IPS-NIHi11 (cell line): Measurements from ENCODE around the gene NACC2.

Source experiments
- DNase-seq: peaks from one replicate; pipeline ENCODE4 v3.0.0; 2012; ENCODE audit warnings: mixed read lengths, low spot score

The NACC2 gene

GRCh38 chr9:136011376-136011702 is 83.8 kb downstream of the NACC2 start:
- DNase-seq, result no peak

- peak; percentile 71 for DNase-seq
These were observed 84.3 kb downstream of the NACC2 start for GRCh38 chr9:136010615-136011361.

GRCh38 chr9:136010176-136010575 is 84.9 kb downstream of the NACC2 start:
- no peak for DNase-seq

- DNase-seq, result no peak
These were observed 85.6 kb downstream of the NACC2 start for GRCh38 chr9:136009516-136009915.

DNA sequence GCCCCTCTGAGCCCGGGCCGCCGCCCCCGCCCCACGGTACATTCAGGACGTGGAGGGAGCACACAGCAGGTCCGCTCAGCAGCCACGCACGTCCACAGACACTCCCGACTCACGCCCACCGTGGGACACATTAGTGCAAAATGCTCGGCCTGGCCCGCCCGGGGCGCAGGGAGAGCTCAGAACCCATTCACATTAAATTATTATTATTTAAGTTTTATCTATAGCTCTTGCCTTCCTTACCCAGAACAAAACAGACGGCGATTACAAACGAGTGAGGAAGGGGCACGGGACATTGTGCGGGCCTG is 86.4 kb downstream of the NACC2 start:
- no peak for DNase-seq

DNA sequence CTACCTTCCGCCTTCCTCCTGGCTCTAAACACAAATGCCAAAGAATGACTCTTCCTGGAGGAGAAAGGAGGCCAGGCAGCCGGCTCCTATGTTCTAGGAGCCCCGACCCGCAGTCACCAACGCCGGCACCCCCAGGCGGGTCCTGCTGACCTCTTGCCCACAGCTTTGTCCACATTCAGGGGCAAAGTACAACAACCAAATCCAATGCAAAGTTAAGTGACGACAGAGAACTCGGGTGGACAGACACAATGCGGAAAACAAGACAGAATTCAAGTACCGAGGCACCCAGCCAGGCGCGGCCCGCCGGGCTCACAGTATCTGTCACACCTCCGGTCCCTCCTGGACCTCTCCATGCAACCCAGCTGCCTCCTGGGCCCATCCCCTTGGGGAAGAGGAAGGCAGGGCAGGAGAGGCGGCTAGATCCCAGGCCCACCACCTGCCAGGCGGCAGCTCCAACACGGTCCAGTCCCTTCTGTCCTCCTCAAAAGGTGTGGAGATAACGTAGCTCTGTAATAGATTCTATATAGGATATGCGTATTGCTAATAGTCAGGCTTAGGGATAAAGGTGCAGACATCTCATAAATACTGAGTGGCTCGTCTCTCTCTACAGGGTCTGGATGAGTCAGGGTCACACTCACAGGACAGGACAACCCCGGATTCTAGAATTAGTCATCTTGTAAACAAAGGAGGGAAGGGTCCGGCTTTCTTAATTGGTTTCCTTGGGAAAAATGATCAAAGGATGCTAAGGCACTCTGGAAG is 87.0 kb downstream of the NACC2 start:
- DNase-seq, result no peak

- no peak for DNase-seq
These were observed 87.7 kb downstream of the NACC2 start for GRCh38 chr9:136007276-136007933.

- DNase-seq, result no peak
These were observed 88.9 kb downstream of the NACC2 start for GRCh38 chr9:136006169-136006568.

DNA sequence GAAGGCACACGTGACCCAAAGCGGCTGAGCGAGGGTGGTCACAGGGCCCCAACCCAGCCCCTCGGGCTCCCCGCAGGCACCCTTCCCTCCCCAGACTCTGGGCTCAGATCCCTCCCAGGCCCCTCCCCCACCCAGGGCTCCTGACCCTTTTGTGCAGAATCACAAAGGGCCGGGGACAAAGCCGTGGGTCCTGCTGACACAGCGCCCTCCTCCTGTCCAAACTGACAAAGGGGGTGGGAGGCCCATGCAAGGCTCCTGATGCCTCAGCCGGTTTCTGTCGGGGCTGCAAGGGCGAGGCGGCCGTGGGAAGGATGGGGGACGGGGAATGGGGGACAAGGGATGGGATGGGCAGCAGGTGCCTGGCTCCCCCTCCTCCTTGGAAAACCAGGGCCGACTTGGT is 90.4 kb downstream of the NACC2 start:
- DNase-seq, result peak; percentile 80

DNA sequence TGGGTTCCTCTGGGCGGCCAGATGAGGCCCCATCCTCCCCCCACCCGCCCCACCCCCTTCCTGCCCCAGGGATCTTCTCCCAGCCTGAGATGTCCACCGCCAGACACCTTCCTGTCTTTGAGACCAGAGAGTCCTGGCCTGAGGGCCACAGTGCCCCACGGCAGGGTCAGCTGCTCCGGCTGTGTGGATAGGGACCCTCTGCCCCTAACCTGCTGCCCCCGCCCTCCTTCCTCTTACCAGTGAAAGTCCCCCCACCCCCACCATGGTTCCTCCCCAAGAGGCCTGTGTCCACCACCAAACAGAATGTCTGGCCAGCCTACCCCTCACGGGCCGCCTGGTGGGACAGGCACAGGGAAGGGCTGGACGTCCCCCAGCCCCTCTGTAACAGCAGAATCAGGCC is 90.9 kb downstream of the NACC2 start:
- no peak for DNase-seq

- DNase-seq, result no peak
These were observed 91.5 kb downstream of the NACC2 start for GRCh38 chr9:136003411-136004218.

GRCh38 chr9:136002881-136003280 is 92.2 kb downstream of the NACC2 start:
- no peak for DNase-seq

GRCh38 chr9:136002215-136002614 is 92.9 kb downstream of the NACC2 start:
- no peak for DNase-seq

- DNase-seq, result no peak
These were observed 93.9 kb downstream of the NACC2 start for GRCh38 chr9:136001231-136001630.

GRCh38 chr9:135998410-135999071 is 96.5 kb downstream of the NACC2 start:
- no peak for DNase-seq

GRCh38 chr9:135998016-135998380 is 97.1 kb downstream of the NACC2 start:
- DNase-seq, result no peak

GRCh38 chr9:135997090-135998015 is 97.7 kb downstream of the NACC2 start:
- no peak for DNase-seq

DNA sequence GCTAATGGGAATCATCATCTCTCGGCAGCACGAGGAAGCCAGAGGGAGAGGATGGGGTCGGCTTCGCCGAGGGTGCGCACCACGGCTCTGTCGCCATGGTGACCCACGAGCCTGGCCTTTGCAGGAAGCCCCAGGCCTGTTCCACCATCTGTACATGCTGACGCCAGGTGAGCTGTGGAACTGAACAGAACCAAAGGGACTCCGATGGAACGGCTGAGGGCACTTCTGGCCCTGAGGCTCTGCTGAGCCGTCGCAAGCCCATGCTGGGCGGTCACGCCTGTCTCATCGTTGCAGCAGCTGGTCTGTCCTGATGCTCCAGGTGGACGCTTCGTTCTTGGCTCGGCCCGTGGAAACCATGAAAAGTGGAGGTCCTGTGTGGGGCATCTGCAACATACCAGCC is 99.3 kb downstream of the NACC2 start:
- no peak for DNase-seq

DNA sequence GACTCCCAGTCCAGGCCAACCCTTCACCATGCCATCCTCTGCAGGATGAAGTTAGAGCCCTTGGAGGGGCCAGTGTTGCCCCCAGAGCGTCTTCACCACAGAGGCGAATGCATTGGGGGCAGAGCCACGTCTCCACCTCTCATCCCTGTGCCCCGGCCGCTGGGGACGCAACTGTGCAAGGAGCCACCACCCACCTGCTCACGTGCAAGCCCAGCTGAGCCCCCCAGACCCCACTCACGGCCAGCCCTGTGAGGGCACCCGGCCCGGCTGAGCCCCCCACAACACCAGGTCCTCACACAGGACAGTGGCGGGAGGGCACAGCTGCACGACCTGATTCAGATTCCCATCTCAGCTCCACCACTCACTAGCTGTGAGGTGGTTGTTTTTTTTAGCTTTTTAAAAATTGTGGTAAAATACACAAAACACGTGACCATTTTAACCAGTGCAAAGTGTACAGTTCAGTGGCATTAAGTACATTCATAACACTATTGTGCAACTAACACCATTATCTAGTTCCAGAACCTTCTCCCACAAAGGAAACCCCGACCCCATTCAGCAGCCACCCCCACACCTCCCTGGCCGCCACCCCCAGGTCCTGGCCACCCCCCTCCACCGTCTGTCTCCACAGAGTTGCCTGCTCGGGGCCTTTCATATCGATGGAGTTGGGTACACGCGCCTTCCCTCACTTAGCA is 100.4 kb downstream of the NACC2 start:
- DNase-seq, result no peak

DNA sequence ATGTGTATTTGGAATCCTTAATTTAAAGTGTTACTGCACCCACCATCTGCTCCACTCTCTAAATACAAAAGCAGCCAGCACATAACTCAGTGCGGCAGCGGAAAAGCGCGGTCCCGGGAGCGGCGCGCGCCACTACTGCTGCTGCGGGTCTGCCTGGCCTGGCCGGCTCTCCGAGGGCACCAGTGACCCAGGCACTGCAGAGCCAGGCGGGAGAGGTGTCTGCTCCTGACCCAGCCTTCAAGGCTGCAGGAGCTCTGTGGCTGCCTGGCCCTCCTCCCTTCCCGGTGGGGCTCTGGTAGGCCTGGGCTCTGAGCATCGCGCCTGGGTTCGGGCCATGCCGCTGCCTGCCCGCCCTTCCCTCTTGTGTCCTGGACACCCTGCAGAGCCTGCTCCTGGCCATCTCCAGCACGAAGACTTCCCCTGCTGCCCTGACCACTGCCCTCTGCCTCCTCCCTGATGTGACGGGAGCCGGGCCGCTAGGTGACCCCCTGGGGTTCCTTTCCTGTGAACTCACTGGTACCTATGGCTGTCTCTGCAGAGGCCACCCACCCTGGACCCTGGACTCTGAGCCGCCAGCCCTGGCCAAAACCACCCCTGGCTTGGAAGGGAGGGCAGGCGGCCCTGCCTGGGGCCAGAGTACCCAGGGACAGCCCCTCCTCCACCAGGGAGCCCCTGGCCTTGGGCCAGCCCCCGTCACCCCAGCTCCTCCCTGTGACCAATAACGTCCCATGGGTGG is 101.2 kb downstream of the NACC2 start:
- no peak for DNase-seq
